ENCODE results near the gene DEK.

Gene DEK

DNA sequence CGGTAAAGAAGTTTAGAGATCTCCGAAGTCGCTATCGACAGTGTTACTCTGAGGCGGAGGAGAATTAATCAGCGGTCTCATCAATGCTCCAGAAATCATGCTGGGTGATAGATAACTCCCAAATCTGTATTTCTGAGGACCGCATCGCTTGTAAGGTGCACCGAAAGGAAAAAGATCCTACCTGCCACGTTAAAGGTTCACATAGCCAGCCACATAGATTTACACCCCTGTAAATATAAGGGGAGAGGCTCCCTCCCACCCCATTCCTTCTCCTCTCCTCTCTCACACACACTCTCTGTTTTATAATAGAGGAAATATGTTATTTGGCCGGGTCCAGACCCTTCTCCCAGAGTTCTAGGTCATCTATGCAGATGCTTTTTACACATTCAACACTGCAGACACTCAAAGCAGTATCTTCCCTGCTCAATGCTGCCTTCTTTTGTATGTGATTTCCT lies 620 bp upstream of the DEK start:
- DNase-seq = no peak

DNA sequence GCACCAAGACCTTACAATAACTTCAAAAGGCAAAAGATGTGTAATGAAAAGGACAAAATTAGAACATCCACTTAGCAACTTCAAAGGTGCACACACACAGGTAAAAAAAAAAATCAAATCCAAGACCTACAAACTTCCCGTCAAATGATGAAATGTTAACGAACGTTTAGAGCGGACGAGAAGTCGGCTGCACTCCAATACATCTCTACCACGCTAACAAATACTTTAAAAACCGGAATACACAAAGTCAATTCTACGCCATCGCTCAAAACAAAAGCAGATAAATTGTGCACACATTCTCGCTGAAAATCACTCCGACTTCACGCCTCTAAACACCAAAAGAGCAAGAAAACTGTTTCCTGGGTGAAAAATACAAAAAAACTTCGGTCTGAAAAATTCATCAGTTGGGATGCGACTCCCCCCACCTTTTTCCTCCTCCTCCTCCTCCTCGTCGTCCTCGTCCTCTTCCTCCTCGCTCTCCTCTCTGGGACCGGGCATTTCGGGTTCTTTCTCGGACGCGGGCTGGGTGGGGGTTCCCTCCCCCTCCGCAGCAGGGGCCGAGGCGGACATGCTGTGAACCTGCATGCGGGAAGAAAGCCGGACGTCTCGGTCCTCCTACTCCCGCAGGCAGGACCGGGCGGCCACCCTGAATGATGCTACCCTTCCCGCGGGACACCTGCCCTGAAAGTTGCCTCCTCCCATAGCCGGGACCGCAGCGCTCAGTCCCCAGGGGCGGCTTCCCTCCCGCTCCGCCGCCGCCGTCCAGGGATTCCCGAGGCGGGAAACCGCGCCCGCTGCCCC lies 712 bp downstream of the DEK start:
- DNase-seq = no peak

DNA sequence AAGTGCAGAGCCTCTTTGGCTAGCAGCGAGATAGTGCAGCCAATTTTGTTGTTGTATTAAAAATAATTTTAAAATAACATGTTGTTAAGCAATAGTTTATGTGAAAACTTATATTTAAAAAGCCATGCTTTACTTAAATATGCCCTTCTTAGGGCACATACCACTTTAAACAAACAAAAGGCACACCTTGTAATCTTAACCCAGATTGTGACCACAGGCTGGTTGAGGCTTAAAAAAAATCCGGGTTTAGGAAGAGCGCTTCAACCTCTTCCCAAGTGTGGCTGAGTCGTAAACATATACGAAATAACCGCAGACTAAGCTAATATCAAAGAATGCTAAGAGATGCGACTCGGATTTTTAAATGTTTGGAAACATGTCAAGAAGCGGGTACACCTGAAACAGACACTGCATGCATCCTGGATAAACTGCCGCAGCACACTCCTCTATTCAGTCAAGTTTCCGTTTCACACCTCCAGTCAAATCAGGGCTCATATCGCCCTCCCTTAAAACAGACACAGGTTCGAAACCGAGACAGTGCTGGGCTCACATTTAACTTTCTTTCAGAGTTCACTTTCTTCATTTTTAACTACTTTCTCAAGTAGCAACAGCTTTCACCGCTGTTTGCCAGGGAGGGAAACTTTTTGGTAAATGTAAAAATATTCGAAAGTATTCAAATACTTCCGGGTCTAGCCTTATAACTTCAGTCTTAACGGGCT lies 1.5 kb downstream of the DEK start:
- DNase-seq = no peak

DNA sequence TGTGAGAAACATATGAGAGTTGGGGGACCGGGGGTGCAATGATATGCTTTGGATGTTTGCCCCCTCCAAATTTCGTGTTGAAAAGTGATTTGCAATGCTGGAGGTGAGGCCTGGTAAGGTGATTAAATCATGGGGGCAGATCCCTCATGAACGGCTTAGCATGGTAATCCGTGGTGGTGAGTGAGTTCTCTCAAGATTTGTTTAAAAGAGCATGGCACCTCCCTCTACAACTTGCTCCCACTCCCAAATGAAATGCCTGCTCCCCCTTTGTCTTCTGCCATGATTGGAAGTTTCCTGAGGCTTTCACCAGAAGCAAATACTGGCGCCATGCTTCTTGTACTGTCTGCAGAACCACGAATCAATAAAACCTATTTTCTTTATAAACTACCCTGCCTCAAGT lies 2.5 kb downstream of the DEK start:
- DNase-seq = no peak

DNA sequence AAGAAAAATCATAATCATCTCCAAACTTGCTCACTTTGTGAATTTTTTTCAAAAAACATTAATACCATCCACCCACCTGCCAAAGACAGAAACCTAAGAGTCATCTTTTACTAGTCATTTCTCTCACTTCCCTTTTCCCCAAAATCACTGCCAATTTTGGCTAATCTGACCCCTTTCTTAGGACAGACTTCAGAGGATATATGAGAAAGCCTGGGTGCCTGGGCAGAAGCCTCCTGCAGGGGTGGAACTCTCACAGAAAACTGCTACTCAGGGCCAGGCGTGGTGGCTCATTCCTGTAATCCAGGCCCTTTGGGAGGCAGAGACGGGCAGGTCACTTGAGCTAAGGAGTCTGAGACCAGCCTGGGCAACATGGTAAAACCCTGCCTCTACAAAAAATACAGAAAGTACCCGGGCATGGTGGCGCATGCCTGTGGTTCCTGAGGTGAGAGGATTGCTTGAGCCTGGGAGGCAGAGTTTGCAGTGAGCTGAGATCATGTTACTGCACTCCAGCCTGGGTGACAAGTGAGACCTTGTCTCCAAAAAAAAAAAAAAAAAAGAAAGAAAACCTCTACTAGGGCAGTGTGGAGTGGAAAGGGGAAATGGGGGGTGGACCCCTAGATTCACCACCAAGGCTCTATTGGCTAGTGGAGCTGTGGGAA lies 3.8 kb downstream of the DEK start:
- DNase-seq = no peak

DNA sequence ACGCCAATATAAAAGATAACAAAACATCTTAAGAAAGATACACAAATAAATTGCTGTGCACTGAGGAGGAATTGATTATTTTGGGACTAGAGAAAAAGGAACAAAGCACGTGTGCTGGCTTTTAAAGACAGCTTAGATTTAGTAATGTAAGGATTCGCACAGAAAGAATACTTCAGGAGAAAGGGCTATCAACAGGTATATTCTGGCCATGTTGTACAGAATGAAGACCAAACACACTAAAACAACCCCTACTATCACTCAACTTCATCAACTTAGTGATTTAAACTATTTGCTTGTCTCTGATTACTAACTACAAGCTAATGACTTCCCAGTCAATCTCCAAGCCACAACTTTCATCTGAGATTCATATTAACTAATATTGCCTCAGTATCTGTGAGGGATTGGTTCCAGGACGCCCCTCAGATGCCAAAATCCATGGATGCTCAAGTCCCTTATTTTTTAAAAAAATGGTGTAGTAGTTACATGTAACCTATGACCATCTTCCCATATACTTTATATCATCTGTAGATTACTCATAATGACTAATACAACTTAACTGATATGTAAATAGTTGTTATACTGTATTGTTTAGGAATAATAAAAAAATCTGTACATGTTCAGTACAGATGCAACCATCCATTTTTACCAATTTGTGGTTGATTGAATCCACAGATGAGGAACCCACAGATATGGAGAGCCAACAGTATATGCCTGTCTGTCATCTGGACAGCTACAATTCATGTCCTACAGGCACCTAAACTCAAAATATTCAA lies 4.5 kb downstream of the DEK start:
- DNase-seq = no peak

- DNase-seq = no peak
Measured at GRCh38 chr6:18254793-18255192, 9.5 kb downstream of the DEK start.

- no peak for DNase-seq
Measured at GRCh38 chr6:18253635-18254034, 10.7 kb downstream of the DEK start.

DNA sequence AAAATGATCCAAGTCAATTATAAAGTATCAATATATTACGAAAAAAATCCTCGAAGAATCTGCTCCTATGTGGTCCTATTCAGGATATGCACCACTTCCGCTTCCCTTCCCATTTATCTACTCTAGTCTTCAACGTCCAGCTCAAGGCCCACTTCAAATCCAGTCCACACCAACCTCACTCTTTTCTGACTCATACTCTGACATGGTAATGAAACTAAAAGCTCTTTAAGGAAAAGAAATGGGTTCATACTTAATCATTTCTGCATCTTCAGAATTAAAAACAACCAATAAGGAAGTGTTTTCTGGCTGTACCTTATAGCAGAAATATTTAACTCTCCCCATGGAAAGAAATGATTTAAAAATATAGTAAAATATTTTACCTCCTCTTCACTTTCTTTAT lies 15.1 kb downstream of the DEK start:
- DNase-seq = no peak

DNA sequence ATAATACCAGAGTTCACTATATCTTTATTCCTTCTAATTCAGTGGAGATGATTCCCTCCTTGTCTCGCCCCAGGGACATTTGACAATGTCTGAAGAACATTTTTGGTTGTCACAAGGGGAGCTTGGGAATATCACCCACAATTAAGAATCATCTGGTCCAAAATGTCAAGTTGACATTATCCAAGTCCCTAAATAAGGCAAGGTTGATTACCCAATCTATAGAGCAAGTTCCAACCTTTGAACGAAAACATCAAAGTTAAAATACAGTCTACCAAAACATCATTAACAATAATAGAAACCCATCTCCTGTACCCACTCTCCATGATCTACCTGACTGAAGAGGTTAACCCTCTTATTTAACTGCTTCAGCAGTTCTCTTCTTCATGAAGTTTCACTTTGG lies 15.6 kb downstream of the DEK start:
- no peak for DNase-seq

GRCh38 chr6:18247002-18247401 lies 17.3 kb downstream of the DEK start:
- no peak for DNase-seq

GRCh38 chr6:18246205-18246604 lies 18.1 kb downstream of the DEK start:
- no peak for DNase-seq

GRCh38 chr6:18245642-18246041 lies 18.7 kb downstream of the DEK start:
- no peak for DNase-seq

- DNase-seq = no peak
Measured at GRCh38 chr6:18245079-18245478, 19.3 kb downstream of the DEK start.

DNA sequence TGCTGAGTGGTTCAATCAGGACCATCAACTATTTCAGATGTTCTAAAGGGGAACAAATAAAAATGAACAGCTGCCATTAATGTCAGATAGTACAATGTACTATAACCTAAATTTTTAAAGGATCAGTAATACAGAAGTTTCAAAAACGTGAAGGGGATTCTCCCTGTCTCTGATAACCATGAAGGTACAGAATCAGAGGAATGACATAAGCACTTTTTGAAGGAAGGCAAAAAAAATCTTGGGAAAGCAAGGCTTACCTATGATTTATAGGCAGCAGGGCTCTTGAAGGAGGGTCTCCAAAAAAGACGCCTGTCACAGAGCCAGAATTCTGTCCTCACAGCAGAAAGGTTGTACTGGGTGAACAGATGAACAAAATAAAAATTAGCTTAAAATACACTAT lies 20.1 kb downstream of the DEK start:
- DNase-seq = no peak

- no peak for DNase-seq
Measured at GRCh38 chr6:18243302-18243893, 20.9 kb downstream of the DEK start.

DNA sequence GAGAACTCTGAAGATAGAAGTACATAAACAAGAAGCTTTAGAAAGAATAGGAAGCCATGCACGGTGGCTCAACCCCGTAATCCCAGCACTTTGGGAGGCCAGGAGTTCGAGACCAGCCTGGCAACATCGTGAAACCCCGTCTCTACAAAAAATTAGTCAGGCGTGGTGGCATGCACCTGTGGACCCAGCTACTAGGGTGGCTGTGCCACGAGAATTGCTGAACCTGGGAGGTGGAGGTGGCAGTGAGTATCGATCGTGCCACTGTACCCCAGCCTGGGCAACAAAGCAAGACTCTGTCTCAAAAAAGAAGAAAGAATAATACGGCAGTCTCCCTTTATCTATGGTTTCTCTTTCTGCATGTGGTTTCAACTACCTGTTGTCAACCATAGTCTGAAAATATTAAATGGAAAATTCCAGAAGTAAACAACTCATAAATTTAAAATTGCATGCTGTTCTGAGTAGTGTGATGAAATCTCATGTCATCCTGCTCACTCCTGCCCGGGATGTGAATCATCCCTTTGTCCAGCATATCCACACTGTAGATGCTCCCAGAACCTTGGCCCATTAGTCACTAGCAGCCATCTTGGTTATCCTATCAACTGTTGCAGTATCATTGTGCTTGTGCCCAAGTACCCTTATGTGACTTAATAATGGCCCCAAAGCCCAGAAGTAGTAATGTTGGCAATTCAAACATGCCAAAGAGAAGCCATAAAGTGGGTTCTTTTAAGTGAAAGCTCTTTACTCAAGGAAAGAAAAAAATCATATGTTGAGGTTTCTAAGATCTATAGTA lies 22.1 kb downstream of the DEK start:
- DNase-seq = no peak

DNA sequence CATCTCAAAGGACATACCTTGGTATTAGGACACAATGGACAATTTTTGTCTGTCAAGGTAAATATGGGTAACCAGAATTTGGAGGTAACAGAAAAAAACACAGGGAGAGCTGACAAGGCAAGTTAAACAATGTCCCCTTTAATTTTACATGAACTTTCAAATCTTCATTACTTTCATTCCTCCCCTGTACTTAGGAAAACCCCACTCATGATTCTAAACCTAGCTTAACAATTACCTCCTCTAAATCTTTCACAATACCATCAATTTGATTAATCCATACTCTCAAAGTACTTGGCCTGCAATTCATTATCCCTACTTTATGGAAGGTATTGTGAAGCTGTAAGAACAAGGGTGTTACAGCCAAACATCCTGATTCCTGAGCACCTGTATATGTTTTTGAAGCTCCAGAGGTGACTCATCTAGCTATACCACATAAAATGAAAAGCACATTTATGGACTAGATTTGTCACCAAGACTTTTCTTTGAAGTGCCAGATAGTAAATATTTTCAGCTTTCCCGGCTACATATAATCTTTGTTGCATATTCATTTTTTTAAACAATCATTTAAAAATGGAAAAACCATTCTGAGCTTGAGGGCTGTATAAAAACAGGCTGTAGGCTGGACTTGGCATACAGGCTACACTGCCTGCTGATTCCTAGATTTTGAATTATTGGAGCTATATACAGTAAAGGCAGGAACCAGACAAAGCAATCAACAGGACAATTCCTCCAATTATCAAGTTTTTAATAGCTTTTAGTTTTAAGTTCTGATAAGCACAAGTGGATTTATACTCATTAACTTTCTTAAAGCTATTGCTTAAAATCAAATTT lies 22.9 kb downstream of the DEK start:
- DNase-seq = no peak

GRCh38 chr6:18240230-18240629 lies 24.1 kb downstream of the DEK start:
- no peak for DNase-seq

DNA sequence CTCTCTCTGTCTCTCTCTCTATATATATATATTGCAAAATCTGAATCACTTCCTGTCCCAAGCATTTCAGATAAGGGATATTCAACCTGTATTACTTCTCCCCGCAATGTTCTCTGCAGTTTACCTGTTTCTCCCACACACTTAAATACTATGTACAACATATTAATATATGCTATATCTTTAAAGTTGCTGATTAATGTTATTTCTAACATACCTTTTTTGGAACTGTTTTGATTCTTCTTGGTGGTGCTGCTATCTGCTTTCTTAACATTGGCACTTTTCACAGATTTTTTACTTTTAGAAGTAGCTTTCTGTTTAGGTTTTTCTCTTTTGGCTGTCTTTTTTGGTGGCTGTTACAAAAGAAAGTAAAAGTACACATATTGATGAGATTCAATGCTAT lies 27.2 kb downstream of the DEK start:
- DNase-seq = no peak

- DNase-seq = no peak
Measured at GRCh38 chr6:18235524-18235923, 28.8 kb downstream of the DEK start.

Data from NCI-H1930 (cell line).